Glomerular visceral epithelial cell (primary cell): ENCODE results near the gene CSH1.
"Not testable (repeated sequence)": the region's sequence is repeated elsewhere in the genome, so short reads cannot be mapped to it uniquely, and the experiment has no call there.

Source experiments
- DNase-seq: peaks from one replicate; pipeline ENCODE4 v3.0.0-alpha.2; 2016; ENCODE audit errors: extremely low spot score

The CSH1 gene

GRCh38 chr17:63928966-63929695 is 32.8 kb upstream of the CSH1 start:
- DNase-seq = no peak

DNA sequence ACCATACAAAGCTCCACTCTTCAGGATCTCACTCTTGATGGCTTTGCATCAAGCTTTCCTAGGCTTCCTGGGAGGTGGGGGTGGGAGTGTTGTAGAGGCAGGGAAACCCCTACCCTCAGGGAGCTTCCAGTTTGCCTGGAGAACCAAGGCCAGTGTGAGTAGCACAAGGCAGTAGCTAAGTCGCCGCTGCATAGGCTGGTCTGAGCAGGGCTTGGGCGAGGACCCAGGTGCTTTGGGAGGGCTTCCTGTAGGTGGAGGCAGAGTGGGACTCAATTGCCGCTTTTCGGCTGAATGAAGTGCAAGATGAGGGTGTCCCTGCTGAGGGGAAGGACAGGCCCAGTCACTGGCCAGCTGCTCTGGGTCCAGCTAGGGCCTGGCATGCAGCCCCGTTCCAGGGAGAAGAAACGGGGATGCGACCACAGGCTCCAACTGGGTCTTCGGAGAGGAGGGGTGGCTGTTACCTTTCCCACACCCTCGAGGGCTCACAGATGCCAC is 31.8 kb upstream of the CSH1 start:
- no peak for DNase-seq

- no peak for DNase-seq
Measured at GRCh38 chr17:63927464-63928171, 31.2 kb upstream of the CSH1 start.

DNA sequence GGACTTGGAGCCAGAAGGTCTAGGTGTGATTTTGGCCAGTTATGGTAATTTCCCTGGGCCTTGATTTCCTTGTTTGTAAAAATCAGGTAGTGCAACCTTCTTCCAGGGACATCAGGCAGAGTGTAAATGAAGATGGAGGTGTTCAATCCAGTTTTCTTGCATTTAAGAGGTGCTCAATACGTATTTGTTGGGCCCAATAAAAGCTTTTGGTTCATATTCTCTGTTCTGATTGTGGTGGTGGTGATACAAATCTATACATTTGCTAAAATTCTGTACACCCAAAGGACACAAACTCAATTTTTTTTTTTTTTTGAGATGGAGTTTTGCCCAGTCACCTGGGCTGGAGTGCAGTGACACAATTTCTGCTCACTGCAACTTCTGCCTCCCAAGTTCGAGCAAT is 29.8 kb upstream of the CSH1 start:
- no peak for DNase-seq

- DNase-seq = no peak
Measured at GRCh38 chr17:63925615-63926014, 29.2 kb upstream of the CSH1 start.

DNA sequence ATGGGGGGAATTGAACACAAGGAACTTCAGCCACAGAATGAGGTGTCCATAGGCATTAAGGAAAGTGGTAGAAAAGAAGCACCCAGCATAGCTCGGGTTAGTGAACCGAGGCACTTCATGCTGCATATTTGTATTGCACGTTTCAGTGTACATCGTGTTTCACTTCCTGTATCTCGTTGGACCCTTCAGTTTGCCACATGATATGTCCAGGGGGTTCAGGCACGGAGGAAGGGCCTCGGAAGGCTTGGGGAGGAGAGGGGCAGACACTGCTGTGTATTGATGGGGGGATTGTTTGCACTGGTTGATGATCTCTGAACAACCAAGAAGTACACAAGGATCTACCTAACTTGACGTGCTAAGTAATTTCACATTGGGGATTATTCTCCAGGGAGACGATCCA is 26.0 kb upstream of the CSH1 start:
- DNase-seq = not testable (repeated sequence)

DNA sequence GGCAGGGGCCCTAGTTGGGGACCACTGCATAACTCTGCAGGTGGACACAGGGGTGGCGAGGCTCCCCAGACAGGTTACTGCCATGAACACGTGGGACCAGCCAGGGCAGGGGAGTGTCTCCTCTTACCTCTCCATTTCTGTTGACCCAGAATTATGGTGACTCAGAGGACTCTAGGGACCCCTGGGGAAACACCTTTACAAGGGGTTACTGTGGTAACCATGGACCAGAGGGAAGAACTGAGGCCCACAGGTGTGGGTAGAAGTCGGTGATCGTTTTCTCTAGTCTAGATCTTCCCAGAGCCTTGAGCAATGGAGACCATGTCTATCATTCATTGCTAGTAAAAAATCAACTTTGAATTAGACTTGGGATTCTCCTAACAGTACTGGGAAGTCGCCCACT is 24.4 kb upstream of the CSH1 start:
- DNase-seq = not testable (repeated sequence)

- DNase-seq = not testable (repeated sequence)
Measured at GRCh38 chr17:63920050-63920449, 23.7 kb upstream of the CSH1 start.

GRCh38 chr17:63919311-63919723 is 22.9 kb upstream of the CSH1 start:
- DNase-seq = peak; percentile 56

- not testable (repeated sequence) for DNase-seq
Measured at GRCh38 chr17:63918789-63919305, 22.5 kb upstream of the CSH1 start, which contains the start of gene GH1. Gene GH1 (minus strand): TSS chr17:63918839. CDS start chr17:63918776, 63 bp downstream.

- DNase-seq = no peak
Measured at GRCh38 chr17:63918305-63918704, 21.9 kb upstream of the CSH1 start.

DNA sequence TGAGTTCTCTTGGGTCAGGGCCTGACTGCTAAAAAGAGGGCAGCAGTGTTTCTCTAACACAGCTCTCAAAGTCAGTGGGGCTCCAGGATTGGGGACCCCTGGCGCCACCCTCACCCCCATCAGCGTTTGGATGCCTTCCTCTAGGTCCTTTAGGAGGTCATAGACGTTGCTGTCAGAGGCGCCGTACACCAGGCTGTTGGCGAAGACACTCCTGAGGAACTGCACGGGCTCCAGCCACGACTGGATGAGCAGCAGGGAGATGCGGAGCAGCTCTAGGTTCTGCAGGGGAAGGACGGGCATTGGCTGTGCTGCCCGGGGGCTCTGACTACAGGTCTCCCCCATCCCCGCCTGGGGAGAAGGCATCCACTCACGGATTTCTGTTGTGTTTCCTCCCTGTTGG is 21.3 kb upstream of the CSH1 start:
- no peak for DNase-seq

DNA sequence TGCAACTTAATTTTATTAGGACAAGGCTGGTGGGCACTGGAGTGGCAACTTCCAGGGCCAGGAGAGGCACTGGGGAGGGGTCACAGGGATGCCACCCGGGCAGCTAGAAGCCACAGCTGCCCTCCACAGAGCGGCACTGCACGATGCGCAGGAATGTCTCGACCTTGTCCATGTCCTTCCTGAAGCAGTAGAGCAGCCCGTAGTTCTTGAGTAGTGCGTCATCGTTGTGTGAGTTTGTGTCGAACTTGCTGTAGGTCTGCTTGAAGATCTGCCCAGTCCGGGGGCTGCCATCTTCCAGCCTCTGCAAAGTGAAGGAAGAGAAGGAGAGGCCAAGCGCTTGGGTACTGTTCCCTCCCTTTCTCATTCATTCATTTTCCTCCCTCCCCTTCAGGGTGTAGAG is 20.8 kb upstream of the CSH1 start:
- not testable (repeated sequence) for DNase-seq

DNA sequence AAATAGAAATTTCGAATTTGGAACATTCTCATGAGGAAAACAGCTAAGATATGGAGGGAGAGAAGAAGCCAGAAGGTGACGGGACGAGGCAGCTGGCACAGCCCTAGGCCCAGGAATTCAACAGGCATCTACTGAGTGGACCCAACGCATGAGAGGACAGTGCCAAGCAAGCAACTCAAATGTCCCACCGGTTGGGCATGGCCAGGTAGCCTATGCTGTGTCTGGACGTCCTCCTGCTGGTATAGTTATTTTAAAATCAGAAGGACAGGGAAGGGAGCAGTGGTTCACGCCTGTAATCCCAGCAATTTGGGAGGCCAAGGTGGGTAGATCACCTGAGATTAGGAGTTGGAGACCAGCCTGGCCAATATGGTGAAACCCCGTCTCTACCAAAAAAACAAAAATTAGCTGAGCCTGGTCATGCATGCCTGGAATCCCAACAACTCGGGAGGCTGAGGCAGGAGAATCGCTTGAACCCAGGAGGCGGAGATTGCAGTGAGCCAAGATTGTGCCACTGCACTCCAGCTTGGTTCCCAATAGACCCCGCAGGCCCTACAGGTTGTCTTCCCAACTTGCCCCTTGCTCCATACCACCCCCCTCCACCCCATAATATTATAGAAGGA is 20.3 kb upstream of the CSH1 start:
- no peak for DNase-seq

DNA sequence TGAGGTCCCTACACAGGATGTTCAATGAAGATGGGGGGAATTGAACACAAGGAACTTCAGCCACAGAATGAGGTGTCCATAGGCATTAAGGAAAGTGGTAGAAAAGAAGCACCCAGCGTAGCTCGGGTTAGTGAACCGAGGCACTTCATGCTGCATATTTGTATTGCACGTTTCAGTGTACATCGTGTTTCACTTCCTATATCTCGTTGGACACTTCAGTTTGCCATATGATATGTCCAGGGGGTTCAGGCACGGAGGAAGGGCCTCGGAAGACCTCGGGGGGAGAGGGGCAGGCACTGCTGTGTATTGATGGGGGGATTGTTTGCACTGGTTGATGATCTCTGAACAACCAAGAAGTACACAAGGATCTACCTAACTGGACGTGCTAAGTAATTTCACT is 19.4 kb upstream of the CSH1 start:
- not testable (repeated sequence) for DNase-seq

DNA sequence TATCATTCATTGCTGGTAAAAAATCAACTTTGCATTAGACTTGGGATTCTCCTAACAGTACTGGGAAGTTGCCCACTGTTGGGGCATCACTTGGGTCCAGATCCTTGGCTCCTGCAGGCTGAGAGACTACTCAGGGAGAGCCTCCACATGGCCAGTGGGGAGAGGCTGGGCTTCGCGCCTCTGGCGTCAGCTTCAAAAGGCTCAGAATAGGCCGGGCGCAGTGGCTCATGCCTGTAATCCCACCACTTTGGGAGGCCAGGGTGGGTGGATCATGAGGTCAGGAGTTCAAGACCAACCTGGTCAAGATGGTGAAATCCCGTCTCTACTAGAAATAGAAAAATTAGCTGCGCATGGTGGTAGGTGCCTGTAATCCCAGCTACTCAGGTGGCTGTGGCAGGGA is 18.1 kb upstream of the CSH1 start:
- DNase-seq = no peak

DNA sequence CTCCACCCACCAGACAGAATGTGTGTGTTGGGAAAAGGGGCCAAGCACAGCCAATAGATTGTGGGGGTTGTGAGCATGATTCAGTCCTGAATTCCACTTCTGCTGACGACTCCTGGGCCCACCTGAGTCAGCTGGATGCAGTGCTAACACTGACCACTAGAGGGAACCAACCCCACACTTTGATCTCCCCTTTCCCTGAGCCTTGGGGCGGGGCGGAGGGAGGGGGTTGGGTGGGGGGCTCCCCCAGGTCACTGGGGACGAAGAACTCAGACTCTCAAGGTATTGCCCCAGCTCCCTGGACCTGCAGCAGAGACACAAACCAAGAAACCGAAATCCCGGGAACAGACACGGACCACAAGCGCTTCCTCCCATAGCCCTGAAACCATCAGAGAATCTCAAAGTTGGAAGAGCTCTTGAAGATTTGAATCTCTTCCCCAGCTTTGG is 15.3 kb upstream of the CSH1 start:
- DNase-seq = peak; percentile 37

GRCh38 chr17:63911041-63911635 is 14.8 kb upstream of the CSH1 start, which contains the start of gene CSHL1:
Gene CSHL1 (minus strand): TSS chr17:63911258. CDS start chr17:63911196, 62 bp downstream.
- no peak for DNase-seq

DNA sequence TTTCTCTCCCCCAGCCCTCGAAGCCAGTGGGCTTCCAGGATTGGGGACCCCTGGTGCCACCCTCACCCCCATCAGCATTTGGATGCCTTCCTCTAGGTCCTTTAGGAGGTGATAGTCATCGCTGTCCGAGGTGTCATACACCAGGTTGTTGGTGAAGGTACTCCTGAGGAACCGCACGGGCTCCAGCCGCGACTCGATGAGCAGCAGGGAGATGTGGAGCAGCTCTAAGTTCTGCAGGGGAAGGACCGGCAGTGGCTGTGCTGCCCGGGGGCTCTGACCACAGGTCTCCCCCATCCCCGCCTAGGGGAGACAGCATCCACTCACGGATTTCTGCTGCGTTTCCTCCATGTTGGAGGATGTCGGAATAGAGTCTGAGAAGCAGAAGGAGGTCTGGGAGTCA is 13.7 kb upstream of the CSH1 start:
- no peak for DNase-seq

DNA sequence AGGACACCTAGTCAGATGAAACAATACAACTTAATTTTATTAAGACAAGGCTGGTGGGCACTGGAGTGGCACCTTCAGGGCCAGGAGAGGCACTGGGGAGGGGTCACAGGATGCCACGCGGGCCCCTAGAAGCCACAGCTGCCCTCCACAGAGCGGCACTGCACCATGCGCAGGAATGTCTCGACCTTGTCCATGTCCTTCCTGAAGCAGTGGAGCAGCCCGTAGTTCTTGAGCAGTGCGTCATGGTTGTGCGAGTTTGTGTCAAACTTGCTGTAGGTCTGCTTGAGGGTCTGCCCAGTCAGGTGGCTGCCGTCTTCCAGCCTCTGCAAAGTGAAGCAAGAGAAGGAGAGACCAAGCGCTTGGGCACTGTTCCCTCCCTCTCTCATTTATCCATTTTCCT is 13.2 kb upstream of the CSH1 start:
- DNase-seq = not testable (repeated sequence)

- DNase-seq = not testable (repeated sequence)
Measured at GRCh38 chr17:63907161-63907778, 10.9 kb upstream of the CSH1 start.
